WTC11 (cell line): Measurements from ENCODE around the gene RPS25. TPM values are rescaled to one million over a fixed set of nuclear protein-coding genes. Genes with fewer than 3 reads are reported as not detected.

Experiments used
- GABPB1 ChIP-seq: sonication (generic); formaldehyde crosslinking; IDR thresholded peaks from 2 replicates; pipeline ENCODE4 v1.8.1; 2023; ENCODE audit warnings: mild to moderate bottlenecking, missing genetic modification reagents
- HMGA2 ChIP-seq: fragments of 250-450 bp; sonication (Bioruptor Pico); IDR thresholded peaks from 2 replicates; pipeline ENCODE4 v1.4.0; 2021; ENCODE audit warnings: mild to moderate bottlenecking, moderate library complexity
- IRF2 ChIP-seq: sonication (generic); formaldehyde crosslinking; IDR thresholded peaks from 2 replicates; pipeline ENCODE4 v1.8.0; 2022; ENCODE audit warnings: low read depth, missing genetic modification reagents, borderline replicate concordance
- NFYB ChIP-seq: sonication (generic); formaldehyde crosslinking; conservative IDR thresholded peaks from 2 replicates; pipeline ENCODE4 v1.8.0; 2022; ENCODE audit warnings: low read depth, missing genetic modification reagents
- SMAD4 ChIP-seq: sonication (generic); formaldehyde crosslinking; IDR thresholded peaks from 2 replicates; pipeline ENCODE4 v1.8.0; 2022; ENCODE audit warnings: mild to moderate bottlenecking, missing genetic modification reagents
- SP1 ChIP-seq: sonication (generic); formaldehyde crosslinking; conservative IDR thresholded peaks from 2 replicates; pipeline ENCODE4 v1.8.1; 2022; ENCODE audit warnings: missing genetic modification reagents
- ZNF232 ChIP-seq: sonication (generic); formaldehyde crosslinking; IDR thresholded peaks from 2 replicates; pipeline ENCODE4 v1.8.0; 2022; ENCODE audit warnings: mild to moderate bottlenecking, missing genetic modification reagents
- ZNF396 ChIP-seq: fragments of 250-450 bp; sonication (Bioruptor Pico); IDR thresholded peaks from 2 replicates; pipeline ENCODE4 v1.8.0; 2021; ENCODE audit warnings: mild to moderate bottlenecking, moderate library complexity, borderline replicate concordance
- total RNA-seq: library from RNA; stranded (reverse); gene quantifications from 3 replicates; pipeline ENCODE4 v1.2.3, GENCODE V29; 2021
- TF ChIP-seq, protein P1 (sequence below): fragments of 250-450 bp; sonication (Bioruptor Pico); IDR thresholded peaks from 2 replicates; pipeline ENCODE4 v1.8.0; 2021; ENCODE audit warnings: mild to moderate bottlenecking
- TF ChIP-seq, protein P2 (sequence below): fragments of 200-600 bp; IDR thresholded peaks from 2 replicates; pipeline ENCODE4 v1.8.0; 2022; ENCODE audit warnings: antibody characterized with exemption
- TF ChIP-seq, protein P3 (sequence below): sonication (generic); formaldehyde crosslinking; IDR thresholded peaks from 2 replicates; pipeline ENCODE4 v1.8.0; 2022; ENCODE audit warnings: mild to moderate bottlenecking, missing genetic modification reagents
- TF ChIP-seq, protein P4 (sequence below): fragments of 250-450 bp; sonication (Bioruptor Pico); IDR thresholded peaks from 2 replicates; pipeline ENCODE4 v2.1.2; 2022; ENCODE audit warnings: mild to moderate bottlenecking, moderate library complexity
- TF ChIP-seq, protein P5 (sequence below): sonication (generic); formaldehyde crosslinking; IDR thresholded peaks from 2 replicates; pipeline ENCODE4 v1.8.0; 2023; ENCODE audit warnings: missing genetic modification reagents, mild to moderate bottlenecking, borderline replicate concordance
- TF ChIP-seq, protein P6 (sequence below): sonication (generic); formaldehyde crosslinking; IDR thresholded peaks from 2 replicates; pipeline ENCODE4 v1.8.0; 2022; ENCODE audit warnings: mild to moderate bottlenecking, missing genetic modification reagents
- TF ChIP-seq, protein P7 (sequence below): sonication (generic); formaldehyde crosslinking; IDR thresholded peaks from 2 replicates; pipeline ENCODE4 v1.8.1; 2022; ENCODE audit warnings: low read depth, mild to moderate bottlenecking, moderate library complexity, missing genetic modification reagents, borderline replicate concordance

RPS25 gene
- total RNA-seq, 1 experiment from 2014 or later = 1,349 TPM

DNA sequence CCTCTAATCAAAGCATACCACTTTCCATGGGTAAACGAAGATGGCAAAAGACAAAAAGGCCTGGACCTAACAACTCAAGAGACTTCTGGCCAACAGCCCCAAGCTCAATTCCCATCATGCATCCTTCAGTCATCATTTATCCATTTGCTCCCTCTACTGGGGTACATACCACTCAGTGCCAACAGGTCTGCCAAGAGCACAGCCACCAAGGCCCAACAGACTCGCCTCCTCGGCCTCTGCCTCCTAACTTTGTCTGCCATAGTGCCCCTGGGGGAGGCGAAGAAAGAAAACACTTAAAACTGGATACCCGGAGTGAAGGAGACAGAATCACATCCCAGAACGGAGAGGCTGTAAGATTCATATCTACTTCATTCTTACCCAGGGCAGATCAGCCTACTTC is 37.8 kb upstream of the RPS25 start (continued):
- TF ChIP-seq ZNF232 (CRISPR knock-in tag) (no peak), IRF2 (no peak), SP1 (CRISPR knock-in tag) (no peak), HMGA2 (CRISPR knock-in tag) (no peak), ZNF396 (CRISPR knock-in tag) (no peak), NFYB (CRISPR knock-in tag) (no peak), GABPB1 (CRISPR knock-in tag) (no peak), SMAD4 (CRISPR knock-in tag) (no peak)
- TF ChIP-seq, protein P1, sequence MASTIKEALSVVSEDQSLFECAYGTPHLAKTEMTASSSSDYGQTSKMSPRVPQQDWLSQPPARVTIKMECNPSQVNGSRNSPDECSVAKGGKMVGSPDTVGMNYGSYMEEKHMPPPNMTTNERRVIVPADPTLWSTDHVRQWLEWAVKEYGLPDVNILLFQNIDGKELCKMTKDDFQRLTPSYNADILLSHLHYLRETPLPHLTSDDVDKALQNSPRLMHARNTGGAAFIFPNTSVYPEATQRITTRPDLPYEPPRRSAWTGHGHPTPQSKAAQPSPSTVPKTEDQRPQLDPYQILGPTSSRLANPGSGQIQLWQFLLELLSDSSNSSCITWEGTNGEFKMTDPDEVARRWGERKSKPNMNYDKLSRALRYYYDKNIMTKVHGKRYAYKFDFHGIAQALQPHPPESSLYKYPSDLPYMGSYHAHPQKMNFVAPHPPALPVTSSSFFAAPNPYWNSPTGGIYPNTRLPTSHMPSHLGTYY (CRISPR knock-in tag) = no peak
- TF ChIP-seq, protein P2, sequence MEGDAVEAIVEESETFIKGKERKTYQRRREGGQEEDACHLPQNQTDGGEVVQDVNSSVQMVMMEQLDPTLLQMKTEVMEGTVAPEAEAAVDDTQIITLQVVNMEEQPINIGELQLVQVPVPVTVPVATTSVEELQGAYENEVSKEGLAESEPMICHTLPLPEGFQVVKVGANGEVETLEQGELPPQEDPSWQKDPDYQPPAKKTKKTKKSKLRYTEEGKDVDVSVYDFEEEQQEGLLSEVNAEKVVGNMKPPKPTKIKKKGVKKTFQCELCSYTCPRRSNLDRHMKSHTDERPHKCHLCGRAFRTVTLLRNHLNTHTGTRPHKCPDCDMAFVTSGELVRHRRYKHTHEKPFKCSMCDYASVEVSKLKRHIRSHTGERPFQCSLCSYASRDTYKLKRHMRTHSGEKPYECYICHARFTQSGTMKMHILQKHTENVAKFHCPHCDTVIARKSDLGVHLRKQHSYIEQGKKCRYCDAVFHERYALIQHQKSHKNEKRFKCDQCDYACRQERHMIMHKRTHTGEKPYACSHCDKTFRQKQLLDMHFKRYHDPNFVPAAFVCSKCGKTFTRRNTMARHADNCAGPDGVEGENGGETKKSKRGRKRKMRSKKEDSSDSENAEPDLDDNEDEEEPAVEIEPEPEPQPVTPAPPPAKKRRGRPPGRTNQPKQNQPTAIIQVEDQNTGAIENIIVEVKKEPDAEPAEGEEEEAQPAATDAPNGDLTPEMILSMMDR = no peak
- TF ChIP-seq, protein P3, sequence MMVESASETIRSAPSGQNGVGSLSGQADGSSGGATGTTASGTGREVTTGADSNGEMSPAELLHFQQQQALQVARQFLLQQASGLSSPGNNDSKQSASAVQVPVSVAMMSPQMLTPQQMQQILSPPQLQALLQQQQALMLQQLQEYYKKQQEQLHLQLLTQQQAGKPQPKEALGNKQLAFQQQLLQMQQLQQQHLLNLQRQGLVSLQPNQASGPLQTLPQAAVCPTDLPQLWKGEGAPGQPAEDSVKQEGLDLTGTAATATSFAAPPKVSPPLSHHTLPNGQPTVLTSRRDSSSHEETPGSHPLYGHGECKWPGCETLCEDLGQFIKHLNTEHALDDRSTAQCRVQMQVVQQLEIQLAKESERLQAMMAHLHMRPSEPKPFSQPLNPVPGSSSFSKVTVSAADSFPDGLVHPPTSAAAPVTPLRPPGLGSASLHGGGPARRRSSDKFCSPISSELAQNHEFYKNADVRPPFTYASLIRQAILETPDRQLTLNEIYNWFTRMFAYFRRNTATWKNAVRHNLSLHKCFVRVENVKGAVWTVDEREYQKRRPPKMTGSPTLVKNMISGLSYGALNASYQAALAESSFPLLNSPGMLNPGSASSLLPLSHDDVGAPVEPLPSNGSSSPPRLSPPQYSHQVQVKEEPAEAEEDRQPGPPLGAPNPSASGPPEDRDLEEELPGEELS (CRISPR knock-in tag) = no peak
- TF ChIP-seq, protein P4, sequence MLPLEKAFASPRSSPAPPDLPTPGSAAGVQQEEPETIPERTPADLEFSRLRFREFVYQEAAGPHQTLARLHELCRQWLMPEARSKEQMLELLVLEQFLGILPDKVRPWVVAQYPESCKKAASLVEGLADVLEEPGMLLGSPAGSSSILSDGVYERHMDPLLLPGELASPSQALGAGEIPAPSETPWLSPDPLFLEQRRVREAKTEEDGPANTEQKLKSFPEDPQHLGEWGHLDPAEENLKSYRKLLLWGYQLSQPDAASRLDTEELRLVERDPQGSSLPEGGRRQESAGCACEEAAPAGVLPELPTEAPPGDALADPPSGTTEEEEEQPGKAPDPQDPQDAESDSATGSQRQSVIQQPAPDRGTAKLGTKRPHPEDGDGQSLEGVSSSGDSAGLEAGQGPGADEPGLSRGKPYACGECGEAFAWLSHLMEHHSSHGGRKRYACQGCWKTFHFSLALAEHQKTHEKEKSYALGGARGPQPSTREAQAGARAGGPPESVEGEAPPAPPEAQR = no peak
- TF ChIP-seq, protein P5, sequence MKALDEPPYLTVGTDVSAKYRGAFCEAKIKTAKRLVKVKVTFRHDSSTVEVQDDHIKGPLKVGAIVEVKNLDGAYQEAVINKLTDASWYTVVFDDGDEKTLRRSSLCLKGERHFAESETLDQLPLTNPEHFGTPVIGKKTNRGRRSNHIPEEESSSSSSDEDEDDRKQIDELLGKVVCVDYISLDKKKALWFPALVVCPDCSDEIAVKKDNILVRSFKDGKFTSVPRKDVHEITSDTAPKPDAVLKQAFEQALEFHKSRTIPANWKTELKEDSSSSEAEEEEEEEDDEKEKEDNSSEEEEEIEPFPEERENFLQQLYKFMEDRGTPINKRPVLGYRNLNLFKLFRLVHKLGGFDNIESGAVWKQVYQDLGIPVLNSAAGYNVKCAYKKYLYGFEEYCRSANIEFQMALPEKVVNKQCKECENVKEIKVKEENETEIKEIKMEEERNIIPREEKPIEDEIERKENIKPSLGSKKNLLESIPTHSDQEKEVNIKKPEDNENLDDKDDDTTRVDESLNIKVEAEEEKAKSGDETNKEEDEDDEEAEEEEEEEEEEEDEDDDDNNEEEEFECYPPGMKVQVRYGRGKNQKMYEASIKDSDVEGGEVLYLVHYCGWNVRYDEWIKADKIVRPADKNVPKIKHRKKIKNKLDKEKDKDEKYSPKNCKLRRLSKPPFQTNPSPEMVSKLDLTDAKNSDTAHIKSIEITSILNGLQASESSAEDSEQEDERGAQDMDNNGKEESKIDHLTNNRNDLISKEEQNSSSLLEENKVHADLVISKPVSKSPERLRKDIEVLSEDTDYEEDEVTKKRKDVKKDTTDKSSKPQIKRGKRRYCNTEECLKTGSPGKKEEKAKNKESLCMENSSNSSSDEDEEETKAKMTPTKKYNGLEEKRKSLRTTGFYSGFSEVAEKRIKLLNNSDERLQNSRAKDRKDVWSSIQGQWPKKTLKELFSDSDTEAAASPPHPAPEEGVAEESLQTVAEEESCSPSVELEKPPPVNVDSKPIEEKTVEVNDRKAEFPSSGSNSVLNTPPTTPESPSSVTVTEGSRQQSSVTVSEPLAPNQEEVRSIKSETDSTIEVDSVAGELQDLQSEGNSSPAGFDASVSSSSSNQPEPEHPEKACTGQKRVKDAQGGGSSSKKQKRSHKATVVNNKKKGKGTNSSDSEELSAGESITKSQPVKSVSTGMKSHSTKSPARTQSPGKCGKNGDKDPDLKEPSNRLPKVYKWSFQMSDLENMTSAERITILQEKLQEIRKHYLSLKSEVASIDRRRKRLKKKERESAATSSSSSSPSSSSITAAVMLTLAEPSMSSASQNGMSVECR (CRISPR knock-in tag) = no peak
- TF ChIP-seq, protein P6, sequence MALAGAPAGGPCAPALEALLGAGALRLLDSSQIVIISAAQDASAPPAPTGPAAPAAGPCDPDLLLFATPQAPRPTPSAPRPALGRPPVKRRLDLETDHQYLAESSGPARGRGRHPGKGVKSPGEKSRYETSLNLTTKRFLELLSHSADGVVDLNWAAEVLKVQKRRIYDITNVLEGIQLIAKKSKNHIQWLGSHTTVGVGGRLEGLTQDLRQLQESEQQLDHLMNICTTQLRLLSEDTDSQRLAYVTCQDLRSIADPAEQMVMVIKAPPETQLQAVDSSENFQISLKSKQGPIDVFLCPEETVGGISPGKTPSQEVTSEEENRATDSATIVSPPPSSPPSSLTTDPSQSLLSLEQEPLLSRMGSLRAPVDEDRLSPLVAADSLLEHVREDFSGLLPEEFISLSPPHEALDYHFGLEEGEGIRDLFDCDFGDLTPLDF (CRISPR knock-in tag) = no peak
- TF ChIP-seq, protein P7, sequence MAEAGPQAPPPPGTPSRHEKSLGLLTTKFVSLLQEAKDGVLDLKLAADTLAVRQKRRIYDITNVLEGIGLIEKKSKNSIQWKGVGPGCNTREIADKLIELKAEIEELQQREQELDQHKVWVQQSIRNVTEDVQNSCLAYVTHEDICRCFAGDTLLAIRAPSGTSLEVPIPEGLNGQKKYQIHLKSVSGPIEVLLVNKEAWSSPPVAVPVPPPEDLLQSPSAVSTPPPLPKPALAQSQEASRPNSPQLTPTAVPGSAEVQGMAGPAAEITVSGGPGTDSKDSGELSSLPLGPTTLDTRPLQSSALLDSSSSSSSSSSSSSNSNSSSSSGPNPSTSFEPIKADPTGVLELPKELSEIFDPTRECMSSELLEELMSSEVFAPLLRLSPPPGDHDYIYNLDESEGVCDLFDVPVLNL (CRISPR knock-in tag) = no peak
